ENCODE results near the gene MICAL2. TPM values are rescaled to one million over a fixed set of nuclear protein-coding genes. Genes with fewer than 3 reads are reported as not detected.

The MICAL2 gene
- total and polyA plus RNA-seq, 10 of the 15 experiments (the other 5 are each of a cell fraction or from before 2014, with no cell fraction given) = 0.90 to 5.6 (median 2.4) TPM

DNA sequence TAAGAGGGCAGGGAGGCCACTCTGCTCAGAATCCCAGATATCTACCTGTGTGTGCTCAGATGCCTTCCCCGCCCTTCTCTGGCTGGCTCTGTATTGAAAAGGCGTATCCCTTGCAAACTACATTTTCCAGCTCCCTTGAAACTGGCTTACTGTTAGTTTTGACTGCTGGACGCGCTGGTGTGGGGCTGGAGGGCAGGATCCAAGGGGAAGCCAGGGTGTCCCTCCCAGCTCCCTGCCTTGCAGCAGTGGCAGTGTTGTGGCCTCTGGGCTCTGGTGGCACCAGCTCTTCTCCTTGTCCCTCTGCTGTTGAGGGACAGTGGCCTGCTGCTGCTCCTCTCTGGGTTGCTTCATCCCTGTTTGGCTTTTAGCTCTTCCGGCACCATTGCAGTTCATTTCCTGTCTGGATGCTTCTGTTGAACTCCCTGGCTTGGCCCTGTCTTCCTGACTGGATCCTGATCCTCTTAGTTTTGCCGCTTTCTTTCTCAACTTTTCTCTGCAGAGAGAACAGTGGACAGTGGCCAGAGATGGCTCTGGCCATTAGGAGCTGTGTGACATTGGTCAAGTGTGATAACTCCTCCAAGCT is 159.9 kb downstream of the MICAL2 start:
- Histone ChIP-seq H4K20me1 (ENCODE audit: control insufficient read depth, insufficient read depth) (no peaks in the 10 kb centered on the region), H3K27me3 (replicated peaks in 1 of 2; ENCODE audit: control insufficient read depth in 2 of 2, insufficient read depth in 2 of 2, low read length in 1 of 2) (no peaks in the 10 kb centered on the region; a peak in 2 of 4 replicates), H3K4me2 (ENCODE audit: control insufficient read depth, insufficient read depth) (no peak overlapping the region), H2AFZ (ENCODE audit: control insufficient read depth, low read depth, low read length) (no peak overlapping the region), H3K4me1 (ENCODE audit: control insufficient read depth, insufficient read depth, low read length) (no peaks in the 10 kb centered on the region), H3K4me3 (no peak overlapping the region), H3K9ac (ENCODE audit: control insufficient read depth, insufficient read depth, low read length) (no peak overlapping the region), H3K27ac (ENCODE audit: control insufficient read depth, insufficient read depth) (no peak overlapping the region), H3K9me3 (replicated peaks; ENCODE audit: control insufficient read depth, insufficient read depth, low read length) (no peaks in the 10 kb centered on the region), H3K79me2 (ENCODE audit: control insufficient read depth, insufficient read depth, low read length) (no peaks in the 10 kb centered on the region), H3K36me3 (ENCODE audit: control insufficient read depth in 2 of 2, insufficient read depth in 2 of 2, low read length in 1 of 2) (no peaks in the 10 kb centered on the region)
- ATAC-seq (no peak), DNase-seq (ENCODE audit: low read depth, low spot score) (no peak), FAIRE-seq (no peak)
- ChIA-PET CTCF (interaction anchor here (1.3 to 1.4 kb wide), 2 partner anchors 11 to 223 kb away, joined by 4 read pairs; no protein-coding TSS in a partner anchor), RAD21 (ENCODE audit: unreplicated experiment) (interaction anchor here (2.0 kb wide), 1 partner anchor 12 kb away, joined by 6 read pairs; no protein-coding TSS in a partner anchor), POLR2A (interaction anchor here (0.6 kb wide), 1 partner anchor 701 kb away, joined by 3 read pairs; no protein-coding TSS in a partner anchor), SMC1A (ENCODE audit: uncharacterized antibody, unreplicated experiment) (no interaction called here)
- no TSS peak for BruUV-seq (replicated peaks)
- WGBS (ENCODE audit: insufficient coverage, insufficient replicate concordance, low lambda C conversion rate, missing lambda C conversion rate) = 48% methylated on average over 6 of the region's 6 CpGs
- intact Hi-C loops (cut with micrococcal nuclease; ENCODE audit: unreplicated experiment) (no loop called here), in situ Hi-C loops (cut with MboI) (no loop called here)
- no peak for TF ChIP-seq E2F4 (IDR thresholded peaks at IDR 0.05; ENCODE audit: low read depth, low read length)
- no peak for TF ChIP-seq IKZF2 (IDR thresholded peaks at IDR 0.05)
- no peak for TF ChIP-seq GATAD2B (conservative IDR thresholded peaks at IDR 0.05; ENCODE audit: low read depth)
- TF ChIP-seq RUNX3 (IDR thresholded peaks at IDR 0.05; ENCODE audit: low read length) = no peak
- no peak for TF ChIP-seq CBX3 (IDR thresholded peaks at IDR 0.05; ENCODE audit: borderline replicate concordance, low read depth)
- TF ChIP-seq, protein P1, sequence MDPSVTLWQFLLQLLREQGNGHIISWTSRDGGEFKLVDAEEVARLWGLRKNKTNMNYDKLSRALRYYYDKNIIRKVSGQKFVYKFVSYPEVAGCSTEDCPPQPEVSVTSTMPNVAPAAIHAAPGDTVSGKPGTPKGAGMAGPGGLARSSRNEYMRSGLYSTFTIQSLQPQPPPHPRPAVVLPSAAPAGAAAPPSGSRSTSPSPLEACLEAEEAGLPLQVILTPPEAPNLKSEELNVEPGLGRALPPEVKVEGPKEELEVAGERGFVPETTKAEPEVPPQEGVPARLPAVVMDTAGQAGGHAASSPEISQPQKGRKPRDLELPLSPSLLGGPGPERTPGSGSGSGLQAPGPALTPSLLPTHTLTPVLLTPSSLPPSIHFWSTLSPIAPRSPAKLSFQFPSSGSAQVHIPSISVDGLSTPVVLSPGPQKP (IDR thresholded peaks at IDR 0.05; ENCODE audit: low read depth, low read length) = no peak
- no peak for TF ChIP-seq POU2F2 (IDR thresholded peaks at IDR 0.05; ENCODE audit: borderline replicate concordance, low read depth, low read length)
- TF ChIP-seq, protein P2, sequence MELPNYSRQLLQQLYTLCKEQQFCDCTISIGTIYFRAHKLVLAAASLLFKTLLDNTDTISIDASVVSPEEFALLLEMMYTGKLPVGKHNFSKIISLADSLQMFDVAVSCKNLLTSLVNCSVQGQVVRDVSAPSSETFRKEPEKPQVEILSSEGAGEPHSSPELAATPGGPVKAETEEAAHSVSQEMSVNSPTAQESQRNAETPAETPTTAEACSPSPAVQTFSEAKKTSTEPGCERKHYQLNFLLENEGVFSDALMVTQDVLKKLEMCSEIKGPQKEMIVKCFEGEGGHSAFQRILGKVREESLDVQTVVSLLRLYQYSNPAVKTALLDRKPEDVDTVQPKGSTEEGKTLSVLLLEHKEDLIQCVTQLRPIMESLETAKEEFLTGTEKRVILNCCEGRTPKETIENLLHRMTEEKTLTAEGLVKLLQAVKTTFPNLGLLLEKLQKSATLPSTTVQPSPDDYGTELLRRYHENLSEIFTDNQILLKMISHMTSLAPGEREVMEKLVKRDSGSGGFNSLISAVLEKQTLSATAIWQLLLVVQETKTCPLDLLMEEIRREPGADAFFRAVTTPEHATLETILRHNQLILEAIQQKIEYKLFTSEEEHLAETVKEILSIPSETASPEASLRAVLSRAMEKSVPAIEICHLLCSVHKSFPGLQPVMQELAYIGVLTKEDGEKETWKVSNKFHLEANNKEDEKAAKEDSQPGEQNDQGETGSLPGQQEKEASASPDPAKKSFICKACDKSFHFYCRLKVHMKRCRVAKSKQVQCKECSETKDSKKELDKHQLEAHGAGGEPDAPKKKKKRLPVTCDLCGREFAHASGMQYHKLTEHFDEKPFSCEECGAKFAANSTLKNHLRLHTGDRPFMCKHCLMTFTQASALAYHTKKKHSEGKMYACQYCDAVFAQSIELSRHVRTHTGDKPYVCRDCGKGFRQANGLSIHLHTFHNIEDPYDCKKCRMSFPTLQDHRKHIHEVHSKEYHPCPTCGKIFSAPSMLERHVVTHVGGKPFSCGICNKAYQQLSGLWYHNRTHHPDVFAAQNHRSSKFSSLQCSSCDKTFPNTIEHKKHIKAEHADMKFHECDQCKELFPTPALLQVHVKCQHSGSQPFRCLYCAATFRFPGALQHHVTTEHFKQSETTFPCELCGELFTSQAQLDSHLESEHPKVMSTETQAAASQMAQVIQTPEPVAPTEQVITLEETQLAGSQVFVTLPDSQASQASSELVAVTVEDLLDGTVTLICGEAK (IDR thresholded peaks at IDR 0.05; ENCODE audit: borderline replicate concordance) = no peak
- no peak for TF ChIP-seq PAX8 (IDR thresholded peaks at IDR 0.05)
- TF ChIP-seq, protein P3, sequence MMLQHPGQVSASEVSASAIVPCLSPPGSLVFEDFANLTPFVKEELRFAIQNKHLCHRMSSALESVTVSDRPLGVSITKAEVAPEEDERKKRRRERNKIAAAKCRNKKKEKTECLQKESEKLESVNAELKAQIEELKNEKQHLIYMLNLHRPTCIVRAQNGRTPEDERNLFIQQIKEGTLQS (IDR thresholded peaks at IDR 0.05; ENCODE audit: borderline replicate concordance, extremely low read depth, low read depth, low read length) = no peak
- TF ChIP-seq MTA3 (IDR thresholded peaks at IDR 0.05; ENCODE audit: borderline replicate concordance, low read length) = no peak
- no peak for TF ChIP-seq FOXK2 (IDR thresholded peaks at IDR 0.05)
